ENCODE data around the gene ADAMTS15. TPM values are rescaled to one million over a fixed set of nuclear protein-coding genes. Genes with fewer than 3 reads are reported as not detected.

The ADAMTS15 gene
- total and polyA plus RNA-seq, 2 donors (not counting 3 experiments of a cell fraction or from before 2014, with no cell fraction given) = 0.08 TPM; not detected in 1

DNA sequence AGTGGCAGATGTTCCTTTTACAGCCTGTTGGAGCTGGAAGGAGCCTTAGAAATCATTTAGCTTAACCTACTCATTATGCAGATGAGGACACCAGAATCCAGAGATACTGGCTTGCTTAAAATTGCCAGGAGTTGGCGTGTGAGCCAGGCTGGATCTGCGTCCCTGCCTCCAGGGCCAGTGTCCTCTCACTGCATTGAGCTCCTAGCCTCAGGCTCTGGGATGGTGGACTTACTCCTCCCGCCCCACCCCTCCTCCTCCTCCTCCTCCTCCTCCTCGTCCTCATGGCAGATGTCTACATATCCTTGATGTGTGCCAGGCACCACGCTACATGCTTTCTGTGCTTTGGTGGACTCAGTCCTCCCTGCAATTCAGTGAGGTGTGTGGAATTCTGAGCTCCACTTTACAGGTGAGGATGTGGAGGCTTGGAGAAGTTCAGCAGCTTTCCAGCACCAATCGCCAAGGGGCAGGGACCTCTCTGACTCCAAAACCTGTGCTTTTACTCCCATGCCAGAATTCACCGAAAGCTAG lies 24.1 kb downstream of the ADAMTS15 start:
- DNase-seq (ENCODE audit: low read depth, low spot score) (no peak), FAIRE-seq (no peak)
- CTCF ChIA-PET = no interaction called here
- H4K20me1 ChIP-seq (replicated peaks; ENCODE audit: control insufficient read depth, extremely low read depth, insufficient read depth, low read length) = no peaks in the 10 kb centered on the region
- H3K9me1 ChIP-seq (replicated peaks; ENCODE audit: control insufficient read depth, extremely low read depth, insufficient read depth, low read length) = no peaks in the 10 kb centered on the region
- H3K79me2 ChIP-seq (ENCODE audit: control insufficient read depth, insufficient read depth, low read length) = no peaks in the 10 kb centered on the region
- H3K27ac ChIP-seq (ENCODE audit: insufficient read depth, low read depth, low read length) = no peak overlapping the region
- POLR2A ChIA-PET = no interaction called here
- no peak overlapping the region for H3K4me2 ChIP-seq (ENCODE audit: insufficient read depth, low read length)
- H3K36me3 ChIP-seq (ENCODE audit: control insufficient read depth in 2 of 2, extremely low read depth in 1 of 2, insufficient read depth in 2 of 2, low read length in 2 of 2) = no peaks in the 10 kb centered on the region
- no peak overlapping the region for H3K9ac ChIP-seq (replicated peaks; ENCODE audit: extremely low read depth, insufficient read depth, low read length)
- peaks cover 0 to 6% of the 10 kb centered on the region in 2 experiments for H3K27me3 ChIP-seq (ENCODE audit: control insufficient read depth in 2 of 2, insufficient read depth in 2 of 2, low read length in 2 of 2)
- H3K9me3 ChIP-seq (replicated peaks; ENCODE audit: control insufficient read depth, insufficient read depth, low read length) = no peaks in the 10 kb centered on the region
- TF ChIP-seq FOS (IDR thresholded peaks at IDR 0.05; ENCODE audit: borderline replicate concordance, insufficient read depth, low read length) (no peak), MAX (IDR thresholded peaks at IDR 0.05; ENCODE audit: insufficient read depth, insufficient read length) (no peak), GATA2 (IDR thresholded peaks at IDR 0.05; ENCODE audit: insufficient read depth, insufficient read length, low read depth, low read length) (no peak), MYC (IDR thresholded peaks at IDR 0.05; ENCODE audit: low read depth, low read length) (no peak), POLR2A (IDR thresholded peaks at IDR 0.05; ENCODE audit: low read depth, low read length) (no peak), JUN (IDR thresholded peaks at IDR 0.05; ENCODE audit: borderline replicate concordance, insufficient read depth, insufficient read length, low read depth) (no peak), POLR2AphosphoS5 (IDR thresholded peaks at IDR 0.05; ENCODE audit: insufficient read depth, low read depth, low read length) (no peak), EZH2 (IDR thresholded peaks at IDR 0.05; ENCODE audit: borderline replicate concordance, low read depth, low read length, severe bottlenecking) (no peak)
- TF ChIP-seq, protein P1, sequence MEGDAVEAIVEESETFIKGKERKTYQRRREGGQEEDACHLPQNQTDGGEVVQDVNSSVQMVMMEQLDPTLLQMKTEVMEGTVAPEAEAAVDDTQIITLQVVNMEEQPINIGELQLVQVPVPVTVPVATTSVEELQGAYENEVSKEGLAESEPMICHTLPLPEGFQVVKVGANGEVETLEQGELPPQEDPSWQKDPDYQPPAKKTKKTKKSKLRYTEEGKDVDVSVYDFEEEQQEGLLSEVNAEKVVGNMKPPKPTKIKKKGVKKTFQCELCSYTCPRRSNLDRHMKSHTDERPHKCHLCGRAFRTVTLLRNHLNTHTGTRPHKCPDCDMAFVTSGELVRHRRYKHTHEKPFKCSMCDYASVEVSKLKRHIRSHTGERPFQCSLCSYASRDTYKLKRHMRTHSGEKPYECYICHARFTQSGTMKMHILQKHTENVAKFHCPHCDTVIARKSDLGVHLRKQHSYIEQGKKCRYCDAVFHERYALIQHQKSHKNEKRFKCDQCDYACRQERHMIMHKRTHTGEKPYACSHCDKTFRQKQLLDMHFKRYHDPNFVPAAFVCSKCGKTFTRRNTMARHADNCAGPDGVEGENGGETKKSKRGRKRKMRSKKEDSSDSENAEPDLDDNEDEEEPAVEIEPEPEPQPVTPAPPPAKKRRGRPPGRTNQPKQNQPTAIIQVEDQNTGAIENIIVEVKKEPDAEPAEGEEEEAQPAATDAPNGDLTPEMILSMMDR (IDR thresholded peaks at IDR 0.05; ENCODE audit: extremely low read depth in 1 of 2, insufficient read depth in 1 of 2, low read depth in 1 of 2, low read length in 2 of 2) = no peak
- intact Hi-C loops (cut with micrococcal nuclease) = no loop called here
- no peak overlapping the region for H3K4me3 ChIP-seq (replicated peaks in 1 of 3; ENCODE audit: insufficient read depth in 1 of 3, low read depth in 1 of 3, low read length in 3 of 3)
- dilution Hi-C loops (cut with MboI; ENCODE audit: extremely low pct_ligation_motif_present, low sequenced_read_pairs) = no loop called here
- no TSS peak for BruUV-seq (replicated peaks)
- H3K4me1 ChIP-seq (ENCODE audit: control insufficient read depth, extremely low read depth, insufficient read depth, low read length) = no peaks in the 10 kb centered on the region
- no peak overlapping the region for H2AFZ ChIP-seq (ENCODE audit: low read depth, low read length)

All from endothelial cell of umbilical vein (primary cell).